Activated CD8-positive, alpha-beta memory T cell treated with anti-CD3 and anti-CD28 coated beads for 36 hours (primary cell): ENCODE data around the gene TRMT2A. TPM values are rescaled to one million over a fixed set of nuclear protein-coding genes. Genes with fewer than 3 reads are reported as not detected.

Source experiments
- CTCF ChIA-PET: fragments of 350-600 bp; sonication (Branson Sonifier 250); formaldehyde crosslinking; loops from one replicate; lab custom pipeline; 2021; ENCODE audit warnings: antibody characterized with exemption; lab: Charles Lee
- POLR2A ChIA-PET: fragments of 350-600 bp; sonication (Branson Sonifier 250); formaldehyde crosslinking; loops from one replicate; lab custom pipeline; 2021; ENCODE audit warnings: antibody characterized with exemption; lab: Charles Lee
- total RNA-seq, 2 experiments: library from RNA; stranded (reverse); gene quantifications; one replicate each; pipeline ENCODE4 v1.2.3, GENCODE V29; 2021

The TRMT2A gene
- total RNA-seq, 2 experiments from 2014 or later = 122 to 125 TPM

GRCh38 chr22:20064545-20065262 lies 52.3 kb downstream of the TRMT2A start:
- POLR2A ChIA-PET = no interaction called here
- CTCF ChIA-PET = no interaction called here

GRCh38 chr22:20064140-20064480 lies 52.9 kb downstream of the TRMT2A start:
- ChIA-PET CTCF (no interaction called here), POLR2A (no interaction called here)

GRCh38 chr22:20063271-20064139 lies 53.5 kb downstream of the TRMT2A start:
- CTCF ChIA-PET = no interaction called here
- POLR2A ChIA-PET = no interaction called here

GRCh38 chr22:20062766-20063083 lies 54.3 kb downstream of the TRMT2A start:
- ChIA-PET POLR2A (no interaction called here), CTCF (no interaction called here)

GRCh38 chr22:20062043-20062765 lies 54.8 kb downstream of the TRMT2A start:
- ChIA-PET CTCF (no interaction called here), POLR2A (no interaction called here)

Other genes starting within 250 kb of the TRMT2A start
- 10 to 100 TPM; 92.1 to 96.2 TPM for gene COMT, start 175.5 kb downstream of the TRMT2A start, total RNA-seq
- 10 to 100 TPM; 24.9 to 29.2 TPM for gene TXNRD2, start 175.4 kb downstream of the TRMT2A start, total RNA-seq
- 1 to 10 TPM in 1 of 2 experiments, under 1 TPM in 1; 0.70 to 1.8 TPM for gene ARVCF, start 100.4 kb downstream of the TRMT2A start, total RNA-seq
- 10 to 100 TPM; 21.3 to 23.0 TPM for gene TANGO2, start 96.1 kb downstream of the TRMT2A start, total RNA-seq
- 10 to 100 TPM; 64.9 to 67.9 TPM for gene DGCR8, start 37.0 kb downstream of the TRMT2A start, total RNA-seq
- gene RANBP1, start 1.1 kb downstream of the TRMT2A start, total RNA-seq = 100 to 1,000 TPM; 446 to 470 TPM
- 10 to 100 TPM; 86.6 to 87.0 TPM for gene ZDHHC8, start 14.6 kb upstream of the TRMT2A start, total RNA-seq
- not detected for gene CCDC188, start 33.8 kb upstream of the TRMT2A start, total RNA-seq
- 1 to 10 TPM; 2.3 to 2.4 TPM for gene RTN4R, start 151.1 kb upstream of the TRMT2A start, total RNA-seq
- gene DGCR6L, start 202.8 kb upstream of the TRMT2A start, total RNA-seq = 10 to 100 TPM; 40.4 to 41.2 TPM